Superior temporal gyrus (tissue), 1 donor: ENCODE measurements around the gene L1TD1.
"Not testable (repeated sequence)": the region's sequence is repeated elsewhere in the genome, so short reads cannot be mapped to it uniquely, and the experiment has no call there.

Source experiments
- DNase-seq: peaks from one replicate; pipeline ENCODE4 v3.0.0-alpha.2; 2016; ENCODE audit errors: extremely low spot score

L1TD1 gene

GRCh38 chr1:62198069-62198780, 3.6 kb downstream of the L1TD1 start:
- DNase-seq = no peak

GRCh38 chr1:62198781-62199125, 4.1 kb downstream of the L1TD1 start:
- DNase-seq = no peak

GRCh38 chr1:62207187-62207586, 12.5 kb downstream of the L1TD1 start:
- DNase-seq = no peak

GRCh38 chr1:62208087-62208486, 13.4 kb downstream of the L1TD1 start:
- DNase-seq = no peak

GRCh38 chr1:62208970-62209369, 14.3 kb downstream of the L1TD1 start:
- DNase-seq = no peak

GRCh38 chr1:62209931-62210595, 15.4 kb downstream of the L1TD1 start:
- no peak for DNase-seq

GRCh38 chr1:62210960-62211359, 16.3 kb downstream of the L1TD1 start:
- DNase-seq = no peak

GRCh38 chr1:62212411-62212810, 17.8 kb downstream of the L1TD1 start:
- no peak for DNase-seq

GRCh38 chr1:62213075-62213914, 18.6 kb downstream of the L1TD1 start:
- no peak for DNase-seq

- no peak for DNase-seq
Observed at GRCh38 chr1:62218604-62219003, 24.0 kb downstream of the L1TD1 start.

- not testable (repeated sequence) for DNase-seq
Observed at GRCh38 chr1:62220456-62220855, 25.8 kb downstream of the L1TD1 start.

- DNase-seq = no peak
Observed at GRCh38 chr1:62221171-62221570, 26.5 kb downstream of the L1TD1 start.

GRCh38 chr1:62222321-62222720, 27.7 kb downstream of the L1TD1 start:
- DNase-seq = no peak

GRCh38 chr1:62224182-62224581, 29.5 kb downstream of the L1TD1 start:
- no peak for DNase-seq

GRCh38 chr1:62227496-62227895, 32.8 kb downstream of the L1TD1 start:
- DNase-seq = no peak

GRCh38 chr1:62228136-62228882, 33.7 kb downstream of the L1TD1 start:
- no peak for DNase-seq

- DNase-seq = no peak
Observed at GRCh38 chr1:62228883-62229187, 34.2 kb downstream of the L1TD1 start.

GRCh38 chr1:62229468-62229867, 34.8 kb downstream of the L1TD1 start:
- DNase-seq = no peak

- no peak for DNase-seq
Observed at GRCh38 chr1:62229932-62230331, 35.3 kb downstream of the L1TD1 start.

- no peak for DNase-seq
Observed at GRCh38 chr1:62230718-62231117, 36.1 kb downstream of the L1TD1 start.

GRCh38 chr1:62232871-62233278, 38.2 kb downstream of the L1TD1 start:
- no peak for DNase-seq

GRCh38 chr1:62233926-62234450, 39.3 kb downstream of the L1TD1 start:
- no peak for DNase-seq
